Measurements from ENCODE around the gene ARHGAP40.
"Not testable (repeated sequence)": the region's sequence is repeated elsewhere in the genome, so short reads cannot be mapped to it uniquely, and the experiment has no call there.

The ARHGAP40 gene

DNA sequence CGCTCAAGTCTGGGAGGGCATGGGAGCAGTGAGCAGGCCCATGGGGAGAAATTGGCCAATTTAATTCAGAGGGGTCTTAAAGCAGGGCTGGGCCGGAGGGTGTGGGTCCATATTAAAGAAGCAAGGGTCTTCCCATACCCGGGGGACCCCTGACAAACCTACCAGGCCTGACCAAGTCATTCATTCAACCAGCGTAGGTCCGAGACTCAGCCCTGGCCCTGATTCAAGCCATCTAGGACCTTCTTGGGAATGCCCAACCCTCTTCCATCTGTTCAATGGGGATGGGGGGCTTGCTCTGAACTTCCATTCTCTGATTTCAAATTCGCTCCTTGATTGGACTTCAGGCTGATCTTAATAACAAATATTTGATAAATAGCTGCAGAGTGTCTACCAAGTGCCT lies 13.3 kb upstream of the ARHGAP40 start:
- no peak for DNase-seq (ENCODE audit: low spot score)

DNA sequence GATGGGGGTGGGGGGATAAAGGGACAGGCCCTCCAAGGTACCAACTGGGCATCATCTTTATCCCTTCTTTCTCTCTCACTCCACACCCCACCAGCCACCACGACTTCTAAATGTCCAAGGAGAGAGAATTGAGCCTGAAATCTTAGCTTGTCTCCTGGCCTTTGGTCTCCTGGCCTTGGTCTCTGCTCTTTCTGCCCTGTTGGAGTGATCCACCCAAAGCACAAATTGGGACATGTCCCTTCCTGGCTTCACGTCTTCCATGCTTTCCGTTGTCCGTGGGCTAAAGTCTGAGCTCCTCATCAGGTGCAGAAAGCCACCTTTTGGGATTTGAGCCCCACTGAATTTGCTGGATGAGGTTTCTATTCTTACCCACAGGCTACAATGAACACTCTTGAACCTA lies 12.3 kb upstream of the ARHGAP40 start:
- no peak for DNase-seq (ENCODE audit: low spot score)

DNA sequence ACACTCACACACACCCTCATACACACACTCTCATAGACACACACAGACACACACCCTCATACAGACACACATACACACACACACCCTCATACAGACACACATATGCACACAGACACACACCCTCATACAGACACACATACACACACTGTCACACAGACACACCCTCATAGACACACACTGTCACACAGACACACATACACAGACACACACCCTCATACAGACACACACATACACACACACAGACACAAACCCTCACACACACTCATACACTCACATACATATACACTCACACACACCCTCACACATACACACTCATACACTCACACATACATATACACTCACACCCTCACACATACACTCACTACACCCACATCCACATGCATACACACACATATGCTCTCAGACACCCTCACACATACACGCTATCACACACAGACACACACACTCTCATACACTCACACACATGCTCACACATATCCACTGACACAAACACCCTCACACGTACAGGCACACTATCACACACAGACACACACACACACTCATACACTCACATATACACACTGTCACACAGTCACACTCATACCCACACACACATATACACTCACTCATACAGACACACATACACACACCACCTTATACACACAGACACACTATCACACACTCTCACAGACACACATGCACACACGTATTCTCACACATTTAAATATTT lies 11.5 kb upstream of the ARHGAP40 start:
- DNase-seq (ENCODE audit: low spot score) = no peak

DNA sequence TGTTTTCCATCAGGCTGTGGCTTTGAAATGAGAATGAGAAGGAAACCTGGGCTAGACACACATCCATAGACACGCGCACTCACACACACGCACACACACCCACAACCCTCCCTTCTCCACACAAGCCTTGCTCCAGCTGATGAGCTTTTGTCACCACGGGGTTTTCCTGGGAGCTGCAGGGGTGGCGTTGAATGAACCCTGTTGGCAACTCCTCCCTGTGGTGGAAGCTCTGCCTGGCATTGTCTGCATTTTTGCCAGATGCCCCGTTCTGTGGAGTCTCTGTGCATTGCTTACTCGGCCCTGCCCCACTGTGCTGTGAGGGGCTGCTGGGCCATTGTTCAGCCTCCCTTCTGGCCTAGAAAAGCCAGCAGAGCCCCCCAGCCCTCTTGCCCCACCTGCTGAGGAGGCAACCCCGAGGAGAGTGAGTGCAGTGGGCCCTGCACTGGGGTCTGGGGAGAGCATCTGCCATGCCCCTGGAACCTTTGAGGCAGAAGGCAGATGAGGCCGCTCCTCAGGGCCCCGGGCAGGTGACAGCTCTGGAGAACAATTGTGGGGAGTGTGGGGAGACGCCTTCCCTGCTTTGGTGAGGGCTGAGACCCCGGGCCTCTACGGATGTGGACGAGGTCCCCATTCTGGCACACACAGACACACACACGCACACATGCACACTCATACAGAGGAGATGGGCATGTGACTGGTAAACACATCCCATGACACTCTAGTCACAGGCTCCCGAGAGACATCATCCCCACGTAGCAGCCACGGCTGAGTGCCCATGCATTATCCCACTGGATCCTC lies 10.7 kb upstream of the ARHGAP40 start:
- peak; percentile 15 for DNase-seq (ENCODE audit: low spot score)

DNA sequence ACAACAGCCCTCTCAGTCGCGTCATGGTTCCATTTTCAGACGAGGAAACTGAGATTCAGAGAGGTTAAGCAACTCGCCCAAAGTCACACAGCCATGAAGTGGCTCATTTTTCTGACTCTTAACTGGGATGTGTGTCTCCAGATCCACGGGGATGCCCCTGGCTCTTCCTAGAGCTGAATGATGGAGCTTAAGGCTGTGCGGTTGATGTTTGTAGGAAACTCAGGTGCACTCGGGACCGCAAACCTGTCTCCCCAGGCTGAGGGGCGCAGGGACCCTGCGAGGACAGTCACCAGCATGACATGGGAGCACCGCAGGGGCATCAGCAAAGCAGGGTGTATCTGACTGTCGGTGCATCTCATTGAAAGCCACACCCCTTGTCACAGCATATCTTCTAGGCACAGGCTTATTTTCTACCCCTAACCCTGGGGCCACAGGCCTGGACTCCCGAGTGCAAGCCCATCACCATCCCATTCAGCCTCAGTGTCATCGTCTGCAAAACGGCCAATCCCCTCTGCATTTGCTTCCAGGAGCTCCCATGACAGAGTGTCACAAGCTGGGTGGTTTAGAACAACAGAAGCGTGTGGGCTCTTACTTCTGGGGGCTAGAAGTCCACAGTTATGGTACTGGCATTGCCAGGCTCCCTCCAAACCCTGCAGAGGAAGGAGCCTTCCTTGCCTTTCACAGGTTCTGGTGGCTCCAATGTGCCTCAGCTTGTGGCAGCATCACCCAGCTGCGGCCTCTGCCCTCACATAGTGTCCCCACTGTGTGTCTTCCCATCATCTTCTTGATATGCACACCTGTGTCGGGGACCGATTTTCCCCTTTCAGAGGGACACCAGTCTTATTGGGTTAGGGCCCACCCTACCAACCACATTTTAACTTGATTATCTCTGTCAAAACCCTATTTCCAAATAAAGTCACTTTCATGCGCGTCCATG lies 9.9 kb upstream of the ARHGAP40 start:
- DNase-seq (ENCODE audit: low spot score) = no peak

DNA sequence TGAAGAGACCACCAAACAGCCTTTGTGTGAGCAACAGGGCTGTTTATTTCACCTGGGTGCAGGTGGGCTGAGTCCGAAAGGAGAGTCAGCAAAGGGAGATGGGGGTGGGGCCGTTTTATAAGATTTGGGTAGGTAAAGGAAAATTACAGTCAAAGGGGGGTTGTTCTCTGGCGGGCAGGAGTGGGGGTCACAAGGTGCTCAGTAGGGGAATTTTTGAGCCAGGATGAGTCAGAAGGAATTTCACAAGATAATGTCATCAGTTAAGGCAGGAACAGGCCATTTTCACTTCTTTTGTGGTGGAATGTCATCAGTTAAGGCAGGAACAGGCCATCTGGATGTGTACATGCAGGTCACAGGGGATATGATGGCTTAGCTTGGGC lies 9.2 kb upstream of the ARHGAP40 start:
- DNase-seq (ENCODE audit: low spot score) = not testable (repeated sequence)

DNA sequence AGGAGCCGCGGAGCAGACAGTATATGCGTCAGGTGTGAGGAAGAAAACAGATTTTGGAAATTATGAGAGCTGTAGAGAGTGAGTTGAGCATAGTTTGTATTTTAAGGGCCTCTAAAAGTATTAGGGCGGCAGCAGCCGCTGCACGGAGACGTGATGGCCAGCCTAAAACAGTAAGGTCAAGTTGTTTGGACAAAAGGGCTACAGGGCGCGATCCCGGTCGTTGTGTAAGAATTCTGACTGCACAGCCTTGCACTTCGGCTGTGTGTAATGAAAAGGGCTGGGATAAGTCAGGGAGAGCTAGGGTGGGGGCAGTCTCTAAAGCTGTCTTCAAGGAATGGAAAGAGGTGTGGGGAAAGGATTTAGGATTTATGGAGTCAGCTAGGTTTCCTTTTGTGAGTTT lies 7.3 kb upstream of the ARHGAP40 start:
- DNase-seq (ENCODE audit: low spot score) = not testable (repeated sequence)

DNA sequence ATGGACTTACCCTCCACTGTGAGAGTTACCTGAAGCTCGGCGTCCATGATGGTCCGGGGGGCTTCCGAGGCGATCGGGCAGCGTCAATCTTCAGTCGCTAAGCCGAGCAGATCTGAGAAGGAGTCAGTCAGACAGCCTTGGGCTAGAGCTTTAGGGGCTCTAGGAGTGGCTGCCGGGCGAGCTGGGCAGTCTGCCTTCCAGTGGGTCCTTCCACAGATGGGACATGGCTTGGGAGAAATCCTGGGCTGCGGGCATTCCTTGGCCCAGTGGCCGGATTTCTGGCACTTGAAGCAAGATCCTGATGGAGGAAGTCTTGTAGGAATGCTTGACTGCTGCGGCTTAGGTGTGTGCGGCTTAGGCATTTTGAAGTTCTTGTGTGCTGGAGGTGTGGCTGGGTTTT lies 5.7 kb upstream of the ARHGAP40 start:
- not testable (repeated sequence) for DNase-seq (ENCODE audit: low spot score)

DNA sequence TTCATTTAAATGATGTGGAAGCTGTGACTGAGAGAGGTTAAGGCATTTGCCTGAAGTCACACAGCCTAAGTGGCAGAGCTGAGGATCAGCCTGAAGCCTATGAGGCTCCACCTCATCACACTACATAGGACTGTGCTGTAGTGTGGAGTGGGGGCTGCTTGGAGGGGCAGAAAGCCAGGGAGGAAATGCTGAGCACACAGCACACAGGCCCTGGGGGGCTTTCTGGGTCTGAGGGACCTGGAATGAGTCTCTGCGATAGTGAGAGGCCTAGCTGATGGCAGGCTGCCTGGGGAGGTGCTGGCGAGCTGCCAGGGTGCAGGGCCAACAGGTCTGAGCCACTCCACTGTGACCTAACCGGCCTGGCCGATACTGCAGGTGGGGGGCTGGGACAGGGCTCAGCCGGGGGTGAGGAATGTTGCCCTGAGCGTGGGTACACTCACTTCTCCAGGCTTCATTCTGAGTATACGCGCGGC lies 2.2 kb upstream of the ARHGAP40 start:
- DNase-seq (ENCODE audit: low spot score) = no peak

DNA sequence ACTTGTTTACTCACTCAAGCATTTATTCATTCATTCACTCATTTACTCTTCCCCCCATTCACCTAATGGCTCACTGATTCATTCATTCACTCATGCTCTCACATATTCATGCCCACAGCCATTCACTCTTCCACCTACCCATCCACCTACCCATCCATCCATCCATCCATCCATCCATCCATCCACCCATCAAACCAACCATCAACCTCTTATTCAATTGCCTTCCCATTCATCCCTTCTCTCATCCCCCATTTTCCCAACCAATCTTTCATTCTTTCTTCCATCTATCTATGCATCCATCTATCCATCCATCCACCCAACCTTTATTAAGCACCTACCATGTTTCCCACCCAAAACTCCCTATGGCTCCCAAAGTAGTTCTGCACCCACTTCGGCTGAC lies 1.6 kb upstream of the ARHGAP40 start:
- DNase-seq (ENCODE audit: low spot score) = no peak

DNA sequence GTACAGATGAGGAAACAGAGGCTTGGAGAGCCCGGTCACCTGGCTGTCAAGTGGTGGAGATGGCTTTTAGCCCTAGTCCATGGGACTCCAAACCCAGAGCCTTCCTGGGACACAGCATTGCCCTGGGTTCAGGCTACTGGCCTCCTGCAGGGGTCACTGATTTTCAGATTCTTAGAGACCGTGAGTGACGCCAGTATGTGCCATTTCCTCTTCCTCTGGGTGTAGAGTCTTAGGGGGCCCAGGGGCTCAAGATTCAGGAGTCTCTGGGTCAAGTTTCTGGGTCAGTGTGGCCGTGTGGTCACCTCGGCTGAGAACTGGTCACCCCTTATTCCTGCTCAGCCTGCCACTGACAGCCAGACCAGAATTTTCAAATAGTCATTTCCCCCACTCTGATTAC lies 574 bp downstream of the ARHGAP40 start:
- DNase-seq (ENCODE audit: low spot score) = no peak

DNA sequence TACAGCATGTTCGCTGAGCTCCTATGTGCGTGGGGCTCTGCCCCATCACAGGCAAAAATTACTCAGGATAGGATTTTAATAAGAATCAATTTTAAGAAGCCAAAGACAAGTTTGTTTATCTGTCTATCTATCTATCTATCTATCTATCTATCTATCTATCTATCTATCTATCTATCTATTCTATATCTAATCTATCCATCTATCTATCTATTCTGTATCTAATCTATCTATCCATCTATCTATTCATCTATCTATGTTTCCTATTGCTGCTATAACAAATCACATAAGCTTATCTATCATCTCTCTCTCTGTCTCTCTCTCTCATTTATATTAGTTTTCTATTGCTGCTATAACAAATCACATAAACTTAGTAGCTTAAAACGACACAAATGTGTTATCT lies 1.7 kb downstream of the ARHGAP40 start:
- DNase-seq (ENCODE audit: low spot score) = no peak

DNA sequence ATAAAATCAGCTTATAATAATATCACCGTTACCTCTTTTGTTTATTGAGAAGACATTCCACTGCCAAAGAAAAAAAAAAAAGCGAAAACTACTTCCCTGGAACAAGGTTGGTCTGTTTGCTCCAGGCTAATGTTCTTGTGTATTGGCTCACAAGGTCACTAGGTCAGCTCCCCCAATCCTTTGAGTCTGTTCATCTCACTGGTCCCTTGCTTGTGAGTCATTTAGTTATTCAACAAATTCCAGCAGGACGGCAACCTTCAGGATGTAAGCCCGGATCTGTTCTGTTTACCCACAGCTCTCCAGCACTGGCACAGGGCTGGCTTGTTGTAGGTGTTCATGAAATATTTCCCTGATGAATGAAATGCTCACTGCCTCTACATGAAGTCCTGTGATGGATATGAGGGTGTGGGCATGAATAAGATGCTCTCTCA lies 3.3 kb downstream of the ARHGAP40 start:
- DNase-seq (ENCODE audit: low spot score) = peak; percentile 14

DNA sequence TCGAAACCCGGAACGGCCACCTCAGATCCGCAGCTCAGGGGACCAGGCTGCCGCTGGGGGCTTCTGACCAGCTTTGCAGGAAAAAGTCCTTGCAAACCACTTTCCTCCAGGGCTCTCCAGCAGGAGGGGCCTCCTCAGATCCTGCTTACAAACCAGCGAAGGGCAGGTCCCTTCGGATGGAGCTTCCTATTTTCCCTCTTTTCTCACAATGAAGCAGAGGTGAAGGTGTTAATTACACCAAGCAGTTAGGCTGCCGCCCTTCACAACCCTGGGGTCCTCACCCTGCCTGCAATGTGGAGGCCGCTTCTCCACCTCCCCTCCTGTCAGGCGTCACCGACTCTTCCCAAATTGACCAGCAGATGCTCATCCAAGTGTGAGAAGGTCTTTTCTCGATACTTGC lies 5.7 kb downstream of the ARHGAP40 start:
- DNase-seq (ENCODE audit: low spot score) = no peak

DNA sequence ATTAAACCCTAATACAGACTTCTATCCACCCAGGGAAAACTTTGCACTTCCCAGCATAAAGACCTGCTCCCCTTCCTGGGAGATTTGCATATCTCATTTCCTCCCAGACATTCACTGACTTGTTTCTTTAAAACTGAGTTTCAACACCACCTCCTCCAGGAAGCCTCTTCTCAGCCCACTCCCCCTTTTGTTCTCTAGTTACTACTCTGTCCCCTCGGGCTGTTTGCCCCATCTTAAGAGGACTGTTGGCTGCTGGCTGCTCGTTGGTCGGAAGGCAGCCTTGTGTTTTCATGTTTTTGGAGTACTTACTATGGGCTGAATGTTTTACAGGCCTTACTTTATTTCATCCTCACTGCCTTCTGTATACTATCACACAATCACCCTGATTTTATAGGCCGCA lies 6.6 kb downstream of the ARHGAP40 start:
- DNase-seq (ENCODE audit: low spot score) = no peak

DNA sequence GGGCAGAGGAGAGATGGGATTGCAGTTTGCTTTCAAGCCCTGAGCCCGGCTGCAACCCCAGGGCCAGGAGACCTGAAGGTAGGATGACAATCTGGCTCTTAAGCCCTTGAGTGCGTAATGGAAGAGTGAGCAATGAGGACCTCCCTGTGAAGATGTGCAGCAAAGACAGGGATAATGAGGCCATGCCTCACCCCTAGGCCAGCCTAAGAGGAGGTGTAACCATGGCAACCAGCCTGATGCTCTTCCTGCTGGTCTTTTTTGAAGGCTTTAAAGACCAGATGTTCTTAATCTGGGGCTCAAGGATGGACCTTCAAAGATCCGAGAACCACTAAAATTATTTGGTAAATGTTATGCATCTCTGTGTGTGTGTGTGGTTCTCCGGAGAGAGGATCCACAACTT lies 8.2 kb downstream of the ARHGAP40 start:
- no peak for DNase-seq (ENCODE audit: low spot score)

DNA sequence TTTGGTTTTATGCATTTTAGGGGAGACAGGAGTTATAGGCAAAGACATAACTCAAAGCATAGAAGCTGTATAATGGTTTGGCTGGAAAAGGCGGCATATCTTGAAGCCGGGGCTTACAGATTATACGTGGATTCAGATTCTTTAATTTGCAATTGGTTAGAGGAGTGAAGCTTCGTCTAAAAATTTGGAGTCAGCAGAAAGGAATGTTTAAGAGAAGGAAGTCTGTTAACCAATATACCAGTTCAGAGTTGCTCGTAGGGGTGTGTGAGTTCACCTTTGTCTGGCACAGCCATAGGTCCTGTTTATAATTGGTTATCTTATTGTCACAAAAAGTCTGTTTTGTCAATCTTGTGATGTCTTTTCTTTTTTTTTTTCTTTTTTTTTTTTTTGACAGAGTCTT lies 8.9 kb downstream of the ARHGAP40 start:
- no peak for DNase-seq (ENCODE audit: low spot score)

DNA sequence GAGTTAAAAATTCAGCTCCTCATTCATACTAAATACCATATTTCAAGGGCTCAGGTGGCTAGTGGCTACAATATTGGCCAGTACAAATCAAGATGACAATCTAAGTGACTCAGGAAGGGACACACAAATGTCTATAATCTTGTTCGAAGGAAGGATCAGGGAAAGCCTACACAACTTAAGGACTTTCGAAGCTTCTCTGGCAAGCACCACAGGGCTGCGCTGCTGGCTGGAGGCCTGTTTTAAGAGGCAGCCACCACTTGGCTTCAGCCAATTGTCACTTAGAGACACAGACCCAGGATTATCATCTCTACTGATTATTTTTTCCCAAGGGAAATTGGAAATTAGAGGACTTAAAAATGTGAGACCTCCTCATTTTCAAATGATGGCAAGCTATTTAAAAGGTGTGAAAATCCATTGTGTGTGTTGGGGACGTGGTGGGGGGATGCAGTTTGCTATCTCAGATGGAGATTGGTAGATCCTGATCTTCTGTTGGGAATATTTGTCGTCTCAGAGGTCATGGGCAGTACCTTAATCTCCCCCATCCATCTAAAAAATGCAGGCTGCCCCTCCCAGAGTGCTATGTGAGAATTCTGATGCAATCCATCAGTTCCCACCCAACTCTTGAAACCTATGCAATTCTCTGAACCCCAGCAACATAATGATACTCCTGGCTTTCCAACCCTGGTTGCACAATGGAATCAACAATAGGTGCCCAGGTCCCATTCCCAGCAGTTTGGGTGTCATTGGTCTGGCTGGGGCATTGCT lies 11.3 kb downstream of the ARHGAP40 start:
- DNase-seq (ENCODE audit: low spot score) = no peak

DNA sequence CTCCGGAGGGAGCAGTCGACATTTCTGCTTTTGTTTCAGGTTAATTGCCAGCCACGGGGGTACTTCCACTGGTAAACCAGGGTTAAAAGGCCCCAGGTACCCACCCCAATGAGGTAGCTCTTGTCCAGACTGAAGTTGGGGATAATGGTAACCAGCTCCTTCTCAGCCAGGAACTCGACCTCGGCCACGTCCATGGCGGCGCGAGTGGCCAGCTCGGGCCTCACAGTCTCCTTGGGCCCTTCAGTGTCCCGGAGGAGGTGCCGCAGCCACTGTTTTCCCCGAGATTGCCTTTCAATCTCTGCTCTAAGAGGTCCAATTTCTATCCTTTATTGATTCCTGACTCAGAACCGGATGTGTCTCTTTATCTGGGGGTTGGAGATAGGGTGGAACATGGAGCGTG lies 13.7 kb downstream of the ARHGAP40 start:
- DNase-seq (ENCODE audit: low spot score) = no peak

DNA sequence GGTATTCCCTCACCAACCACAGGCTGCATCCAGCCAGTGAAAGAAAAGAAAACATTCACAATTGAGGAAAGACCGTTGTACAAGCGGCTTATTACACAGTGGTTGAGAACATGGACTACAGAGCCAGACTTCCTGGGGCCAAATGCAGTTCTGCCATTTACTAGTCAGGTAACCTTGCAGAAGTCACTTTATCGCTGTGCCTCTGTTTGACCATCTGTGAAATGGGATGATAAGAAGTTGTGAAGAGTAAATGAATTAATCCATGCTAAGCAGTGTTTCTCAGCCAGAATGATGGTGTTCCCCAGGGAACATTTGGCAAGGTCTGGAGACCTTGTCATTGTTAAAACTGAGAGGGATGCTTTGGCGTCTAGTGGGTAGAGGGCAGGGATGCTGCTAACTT lies 14.8 kb downstream of the ARHGAP40 start:
- no peak for DNase-seq (ENCODE audit: low spot score)

DNA sequence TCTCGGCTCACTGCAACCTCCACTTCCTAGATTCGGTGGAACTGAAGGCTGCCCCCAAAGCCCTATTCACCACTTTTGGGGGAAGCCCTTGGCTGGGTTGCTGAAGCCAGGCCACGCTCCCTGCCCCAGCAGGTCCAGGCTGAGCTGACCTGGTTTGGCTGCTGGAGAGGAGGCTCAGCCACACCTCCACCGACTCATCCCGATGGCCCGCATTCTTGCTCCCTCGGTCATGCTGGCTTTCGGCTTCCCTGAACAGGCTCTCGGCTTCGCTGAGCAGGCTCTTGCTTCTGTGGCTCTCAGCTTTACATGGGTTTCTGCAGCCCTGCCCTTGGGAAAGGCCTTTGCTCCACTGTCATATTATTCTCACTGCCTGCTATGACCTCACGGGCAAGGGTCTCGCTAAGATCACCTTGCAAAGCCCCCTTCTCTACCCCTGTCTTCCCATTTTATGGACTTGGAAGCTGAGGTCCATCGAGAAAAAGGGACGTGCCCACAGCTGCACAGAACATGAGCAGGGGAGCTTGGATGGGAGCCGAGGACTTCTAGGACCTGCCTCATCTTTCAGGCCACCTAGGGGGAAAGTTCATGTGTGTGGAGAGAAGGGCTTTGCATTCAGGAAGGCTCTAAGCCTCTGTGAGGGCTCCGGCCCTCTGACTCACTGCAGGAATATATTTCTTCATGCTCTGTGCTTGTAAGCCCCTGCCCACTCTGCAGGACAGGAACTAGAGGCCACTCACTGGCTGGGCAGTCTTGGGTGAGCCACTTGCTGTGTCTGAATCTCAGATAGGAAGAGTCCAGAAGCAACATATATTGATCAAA lies 15.6 kb downstream of the ARHGAP40 start:
- DNase-seq (ENCODE audit: low spot score) = peak; percentile 25

Data from AG08395 (cell line).